IMR-90 (cell line): Measurements from ENCODE around the gene IAPP. TPM values are rescaled to one million over a fixed set of nuclear protein-coding genes. Genes with fewer than 3 reads are reported as not detected.

ENCODE experiments used
- ATAC-seq: fragments of 200-7000 bp; cut with Tn5 transposase; 2 replicates; pipeline ENCODE4 v1.9.1; 2020; ENCODE audit warnings: low read depth, mild to moderate bottlenecking, moderate library complexity
- BruUV-seq: library from RNA; stranded (reverse); fragments of 400-500 nt; replicated peaks from 2 replicates; lab custom pipeline; 2021; lab: Mats Ljungman, UMichigan
- CTCF ChIA-PET: fragments of 300-600 bp; formaldehyde crosslinking; extraction: SDS; loops from one replicate; lab custom pipeline; 2021; ENCODE audit warnings: antibody characterized with exemption; lab: Yijun Ruan, JAX
- POLR2A ChIA-PET: fragments of 300-600 bp; sonication (Branson Sonifier 250); formaldehyde crosslinking; loops from one replicate; lab custom pipeline; 2022; ENCODE audit warnings: antibody characterized with exemption; ENCODE audit not compliant: unreplicated experiment; lab: Charles Lee
- DNase-seq: peaks from one replicate; pipeline ENCODE4 v3.0.0; 2013
- H2AFZ ChIP-seq: replicated peaks from 2 replicates; pipeline ENCODE3; 2013; ENCODE audit warnings: low read length, mild to moderate bottlenecking; ENCODE audit not compliant: poor library complexity
- H2AK5ac ChIP-seq: 2 replicates; pipeline ENCODE4 v1.6.1; 2013; ENCODE audit warnings: low read depth, low read length, inconsistent platforms
- H2AK9ac ChIP-seq: replicated peaks from 2 replicates; pipeline ENCODE3; 2013; ENCODE audit warnings: mild to moderate bottlenecking, low read depth, low read length, moderate library complexity; ENCODE audit not compliant: poor library complexity
- H2BK120ac ChIP-seq: 2 replicates; pipeline ENCODE4 v1.6.1; 2013; ENCODE audit warnings: low read depth, low read length, inconsistent platforms
- H2BK15ac ChIP-seq: 3 replicates; pipeline ENCODE4 v1.6.1; 2013; ENCODE audit warnings: low read depth, low read length, inconsistent platforms
- H2BK20ac ChIP-seq: 2 replicates; pipeline ENCODE4 v1.6.1; 2013; ENCODE audit warnings: low read depth, mild to moderate bottlenecking, inconsistent platforms, low read length, moderate library complexity
- H2BK5ac ChIP-seq: 2 replicates; pipeline ENCODE4 v1.6.1; 2013; ENCODE audit warnings: mild to moderate bottlenecking, low read depth, low read length, inconsistent platforms; ENCODE audit not compliant: poor library complexity, severe bottlenecking
- H3K14ac ChIP-seq: replicated peaks from 2 replicates; pipeline ENCODE4 v1.6.1; 2013; ENCODE audit warnings: low read depth, low read length, inconsistent platforms
- H3K18ac ChIP-seq: 2 replicates; pipeline ENCODE4 v1.6.1; 2013; ENCODE audit warnings: low read depth, low read length, control low read depth
- H3K23ac ChIP-seq: 2 replicates; pipeline ENCODE4 v1.6.1; 2013; ENCODE audit warnings: low read depth, low read length, inconsistent platforms
- H3K27ac ChIP-seq: 2 replicates; pipeline ENCODE4 v1.5.1; 2013; ENCODE audit warnings: mild to moderate bottlenecking, control low read depth, low read length; ENCODE audit not compliant: insufficient read depth
- H3K27me3 ChIP-seq: 2 replicates; pipeline ENCODE4 v1.6.1; 2013; ENCODE audit warnings: low read length; ENCODE audit not compliant: control insufficient read depth, insufficient read depth
- H3K36me3 ChIP-seq: 2 replicates; pipeline ENCODE4 v1.6.1; 2013; ENCODE audit warnings: low read length, mixed read lengths; ENCODE audit not compliant: control insufficient read depth, insufficient read depth
- H3K4ac ChIP-seq: 2 replicates; pipeline ENCODE4 v1.6.1; 2013; ENCODE audit warnings: low read depth, low read length, inconsistent platforms
- H3K4me1 ChIP-seq: 2 replicates; pipeline ENCODE4 v1.6.1; 2013; ENCODE audit warnings: low read length, mixed read lengths; ENCODE audit not compliant: control insufficient read depth, insufficient read depth
- H3K4me2 ChIP-seq: 2 replicates; pipeline ENCODE4 v1.6.1; 2013; ENCODE audit warnings: low read depth, mild to moderate bottlenecking, control low read depth, low read length, moderate library complexity
- H3K4me3 ChIP-seq: 2 replicates; pipeline ENCODE4 v1.5.1; 2013; ENCODE audit warnings: low read depth, mild to moderate bottlenecking, control low read depth, low read length, moderate library complexity; ENCODE audit not compliant: insufficient read depth
- H3K56ac ChIP-seq: 2 replicates; pipeline ENCODE4 v1.6.1; 2013; ENCODE audit warnings: low read length, inconsistent platforms; ENCODE audit not compliant: insufficient read depth; ENCODE audit errors: extremely low read depth
- H3K79me1 ChIP-seq, 2 experiments: 2 replicates each; pipeline ENCODE4 v1.6.1; 2013; ENCODE audit warnings: low read length in 2 of 2, inconsistent platforms in 1 of 2, low read depth in 1 of 2
- H3K9ac ChIP-seq: 2 replicates; pipeline ENCODE4 v1.6.1; 2013; ENCODE audit warnings: low read depth, low read length, control low read depth
- H3K9me1 ChIP-seq: 2 replicates; pipeline ENCODE4 v1.6.1; 2013; ENCODE audit warnings: low read length, inconsistent platforms; ENCODE audit not compliant: insufficient read depth
- H3K9me3 ChIP-seq: 2 replicates; pipeline ENCODE4 v1.6.1; 2013; ENCODE audit warnings: low read length; ENCODE audit not compliant: control insufficient read depth, insufficient read depth
- H4K20me1 ChIP-seq: 2 replicates; pipeline ENCODE4 v1.6.1; 2013; ENCODE audit warnings: low read length, inconsistent platforms; ENCODE audit not compliant: insufficient read depth
- H4K5ac ChIP-seq: 2 replicates; pipeline ENCODE4 v1.6.1; 2013; ENCODE audit warnings: mild to moderate bottlenecking, low read depth, low read length, control low read depth
- H4K8ac ChIP-seq, 2 experiments: 2 replicates each; pipeline ENCODE4 v1.6.1; 2013; ENCODE audit warnings: low read depth in 2 of 2, low read length in 2 of 2, control low read depth in 1 of 2, inconsistent platforms in 1 of 2
- H4K91ac ChIP-seq: 2 replicates; pipeline ENCODE4 v1.6.1; 2013; ENCODE audit warnings: low read depth, low read length, inconsistent platforms; ENCODE audit not compliant: insufficient read depth
- BHLHE40 ChIP-seq: fragments of 150-350 bp; IDR thresholded peaks from 2 replicates; pipeline ENCODE4 v1.6.1; 2016; ENCODE audit warnings: mild to moderate bottlenecking, low read depth, low read length
- CHD1 ChIP-seq: IDR thresholded peaks from 2 replicates; pipeline ENCODE4 v1.6.1; 2012; ENCODE audit warnings: low read depth, low read length, improper control_type of control experiment
- CTCF ChIP-seq: conservative IDR thresholded peaks from 2 replicates; pipeline ENCODE4 v1.5.1; 2012; ENCODE audit warnings: mild to moderate bottlenecking, low read depth, low read length, improper control_type of control experiment
- ELK1 ChIP-seq: fragments of 150-350 bp; IDR thresholded peaks from 2 replicates; pipeline ENCODE4 v1.6.1; 2016; ENCODE audit warnings: low read depth, mild to moderate bottlenecking, low read length, moderate library complexity, borderline replicate concordance
- FOS ChIP-seq: fragments of 150-350 bp; IDR thresholded peaks from 2 replicates; pipeline ENCODE4 v1.6.1; 2016; ENCODE audit warnings: low read depth, low read length
- MAFK ChIP-seq: IDR thresholded peaks from 2 replicates; pipeline ENCODE4 v1.6.1; 2012; ENCODE audit warnings: low read depth, low read length, improper control_type of control experiment
- MAZ ChIP-seq: IDR thresholded peaks from 2 replicates; pipeline ENCODE4 v1.6.1; 2012; ENCODE audit warnings: low read depth, mild to moderate bottlenecking, low read length, improper control_type of control experiment, moderate library complexity, borderline replicate concordance
- MXI1 ChIP-seq: IDR thresholded peaks from 2 replicates; pipeline ENCODE4 v1.6.1; 2012; ENCODE audit warnings: low read depth, mild to moderate bottlenecking, low read length, moderate library complexity, borderline replicate concordance
- NFE2L2 ChIP-seq: fragments of 150-350 bp; IDR thresholded peaks from 2 replicates; pipeline ENCODE4 v1.6.1; 2016; ENCODE audit warnings: low read depth, mild to moderate bottlenecking, low read length
- POLR2A ChIP-seq: IDR thresholded peaks from 2 replicates; pipeline ENCODE4 v1.6.1; 2012; ENCODE audit warnings: mild to moderate bottlenecking, low read depth, low read length
- RAD21 ChIP-seq: IDR thresholded peaks from 2 replicates; pipeline ENCODE4 v1.6.1; 2012; ENCODE audit warnings: low read length, improper control_type of control experiment
- RCOR1 ChIP-seq: IDR thresholded peaks from 2 replicates; pipeline ENCODE4 v1.6.1; 2012; ENCODE audit warnings: mild to moderate bottlenecking, low read length, improper control_type of control experiment; ENCODE audit not compliant: insufficient replicate concordance
- RFX5 ChIP-seq: IDR thresholded peaks from 2 replicates; pipeline ENCODE4 v1.8.0; 2012; ENCODE audit warnings: low read depth, mild to moderate bottlenecking, low read length, moderate library complexity
- SMC3 ChIP-seq: fragments of 150-350 bp; IDR thresholded peaks from 2 replicates; pipeline ENCODE4 v1.6.1; 2016; ENCODE audit warnings: low read depth, mild to moderate bottlenecking, antibody characterized with exemption, low read length, moderate library complexity
- USF2 ChIP-seq: fragments of 150-350 bp; IDR thresholded peaks from 2 replicates; pipeline ENCODE4 v1.6.1; 2017; ENCODE audit warnings: mild to moderate bottlenecking, antibody characterized with exemption, low read length, low read depth
- WGBS, 2 experiments: methylation state at CpG; one replicate each; pipeline versions ENCODE4 v1.1.5 to v1.1.7; 2013; ENCODE audit warnings: missing lambda C conversion rate in 2 of 2; ENCODE audit not compliant: insufficient read length in 1 of 2; ENCODE audit errors: extremely low coverage in 2 of 2; 5-methylcytosine and 5-hydroxymethylcytosine counted together
- dilution Hi-C: fragments of 300-500 bp; cut with HindIII; formaldehyde crosslinking; loops from one replicate; pipeline ENCODE4 v1.14.3; 2018; ENCODE audit warnings: low sequenced_read_pairs; ENCODE audit not compliant: unreplicated experiment
- in situ Hi-C: fragments of 300-500 bp; cut with MboI; formaldehyde crosslinking; loops from 3 replicates; pipeline ENCODE4 v1.14.3; 2019; ENCODE audit warnings: low sequenced_read_pairs, inconsistent platforms, mixed read lengths
- intact Hi-C: fragments of 100-400 bp; cut with micrococcal nuclease; formaldehyde crosslinking; loops from 2 replicates; pipeline ENCODE4 v1.10.0; 2022
- polyA plus RNA-seq, 3 experiments: library from polyadenylated mRNA; depleted of rRNA; stranded (reverse); fragments of >200 nt; gene quantifications; 2 replicates each; pipeline ENCODE4 v1.2.3, GENCODE V29; 2012; ENCODE audit warnings: low replicate concordance in 1 of 3
- total RNA-seq: library from RNA; depleted of rRNA; stranded (reverse); fragments of >200 nt; gene quantifications from 2 replicates; pipeline ENCODE4 v1.2.3, GENCODE V29; 2012

The IAPP gene
- total and polyA plus RNA-seq, 2 of the 4 experiments (the other 2 are of a cell fraction), result not detected

GRCh38 chr12:21323736-21324135 lies 49.0 kb upstream of the IAPP start:
- Histone ChIP-seq H2BK15ac (no peak overlapping the region), H2AK5ac (no peak overlapping the region), H3K23ac (no peak overlapping the region), H3K9me3 (peaks cover 5% of the 10 kb centered on the region), H3K56ac (no peak overlapping the region), H2AK9ac (no peak overlapping the region), H3K27me3 (no peaks in the 10 kb centered on the region), H4K20me1 (no peaks in the 10 kb centered on the region), H3K9me1 (no peaks in the 10 kb centered on the region), H3K4me3 (no peak overlapping the region), H3K27ac (no peak overlapping the region), H4K8ac (no peak overlapping the region), H3K36me3 (no peaks in the 10 kb centered on the region), H3K9ac (no peak overlapping the region), H3K4me1 (no peaks in the 10 kb centered on the region), H4K5ac (no peak overlapping the region), H3K4ac (no peak overlapping the region), H2BK120ac (no peak overlapping the region), H3K4me2 (no peak overlapping the region), H3K79me1 (no peaks in the 10 kb centered on the region), H2AFZ (no peak overlapping the region), H4K91ac (no peak overlapping the region), H2BK20ac (no peak overlapping the region), H3K18ac (no peak overlapping the region), H3K14ac (no peak overlapping the region), H2BK5ac (no peak overlapping the region)
- BruUV-seq, result no TSS peak
- DNase-seq (no peak), ATAC-seq (no peak)
- CTCF ChIA-PET, result no interaction called here
- intact Hi-C loops (no loop called here), dilution Hi-C loops (no loop called here), in situ Hi-C loops (no loop called here)
- TF ChIP-seq RCOR1, result no peak
- no peak for TF ChIP-seq CHD1
- no peak for TF ChIP-seq POLR2A
- TF ChIP-seq ELK1, result no peak
- TF ChIP-seq NFE2L2, result no peak
- no peak for TF ChIP-seq MAZ
- TF ChIP-seq MAFK, result no peak
- TF ChIP-seq RFX5, result no peak
- no peak for TF ChIP-seq BHLHE40
- no peak for TF ChIP-seq RAD21
- TF ChIP-seq SMC3, result no peak
- no peak for TF ChIP-seq FOS
- TF ChIP-seq USF2, result no peak
- no peak for TF ChIP-seq MXI1
- TF ChIP-seq CTCF, result no peak
- POLR2A ChIA-PET, result no interaction called here
- WGBS, 2 experiments, result no CpG with 5 or more reads among the region's 2 CpGs
